ENCODE measurements around the gene COL6A3.

Gene COL6A3

DNA sequence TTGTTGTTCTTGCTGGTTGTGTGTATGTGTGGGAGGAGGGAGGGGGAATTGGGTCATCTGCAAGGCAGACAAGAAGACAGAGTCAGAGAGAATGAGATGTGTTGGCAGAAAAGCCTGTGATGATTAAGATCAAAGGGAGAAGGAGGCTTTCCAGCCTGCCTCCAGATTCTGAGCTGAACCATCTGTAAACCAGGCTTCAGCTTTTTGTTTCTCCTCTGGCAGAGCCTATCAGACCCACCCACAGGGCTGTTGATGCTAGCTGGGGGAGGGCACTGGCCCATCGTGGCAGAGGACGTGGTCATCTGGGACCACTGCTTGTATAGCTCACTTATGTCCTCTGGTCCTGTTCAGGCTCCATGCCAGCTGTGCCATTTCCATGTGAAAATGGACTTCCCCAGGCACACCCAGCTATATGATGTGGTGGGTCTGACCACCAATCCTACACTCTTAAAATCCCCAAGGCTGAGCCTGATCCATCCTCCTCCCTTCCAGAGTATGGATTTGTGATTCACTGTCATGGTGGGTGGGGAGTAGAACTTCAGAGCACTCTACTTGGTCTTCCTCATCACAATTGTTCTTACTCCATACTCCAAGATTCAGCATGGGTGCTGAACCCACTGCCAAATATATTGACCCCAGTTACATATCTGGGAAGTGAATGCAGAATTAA, 27.8 kb upstream of the COL6A3 start:
- DNase-seq = no peak

DNA sequence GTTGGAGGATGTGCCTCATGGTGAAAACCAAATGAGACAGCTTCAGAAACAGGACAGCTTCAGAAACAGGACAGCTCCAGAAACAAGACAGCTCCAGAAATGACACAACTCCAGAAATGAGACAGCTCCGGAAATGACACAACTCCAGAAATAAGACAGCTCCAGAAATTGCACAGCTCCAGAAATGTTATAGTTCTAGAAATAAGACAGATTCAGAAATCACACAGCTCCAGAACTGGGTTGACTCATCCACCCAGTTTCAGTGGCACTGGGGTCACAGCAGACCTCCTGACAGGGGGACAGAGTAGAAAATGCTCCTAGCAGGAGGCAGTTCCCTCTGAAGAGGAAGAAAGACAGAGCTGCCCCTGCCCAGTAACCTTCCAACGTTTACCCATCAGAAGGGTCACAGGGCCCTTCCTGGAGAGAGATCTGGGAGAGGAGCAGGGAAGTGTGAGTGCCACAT, 26.9 kb upstream of the COL6A3 start:
- no peak for DNase-seq

DNA sequence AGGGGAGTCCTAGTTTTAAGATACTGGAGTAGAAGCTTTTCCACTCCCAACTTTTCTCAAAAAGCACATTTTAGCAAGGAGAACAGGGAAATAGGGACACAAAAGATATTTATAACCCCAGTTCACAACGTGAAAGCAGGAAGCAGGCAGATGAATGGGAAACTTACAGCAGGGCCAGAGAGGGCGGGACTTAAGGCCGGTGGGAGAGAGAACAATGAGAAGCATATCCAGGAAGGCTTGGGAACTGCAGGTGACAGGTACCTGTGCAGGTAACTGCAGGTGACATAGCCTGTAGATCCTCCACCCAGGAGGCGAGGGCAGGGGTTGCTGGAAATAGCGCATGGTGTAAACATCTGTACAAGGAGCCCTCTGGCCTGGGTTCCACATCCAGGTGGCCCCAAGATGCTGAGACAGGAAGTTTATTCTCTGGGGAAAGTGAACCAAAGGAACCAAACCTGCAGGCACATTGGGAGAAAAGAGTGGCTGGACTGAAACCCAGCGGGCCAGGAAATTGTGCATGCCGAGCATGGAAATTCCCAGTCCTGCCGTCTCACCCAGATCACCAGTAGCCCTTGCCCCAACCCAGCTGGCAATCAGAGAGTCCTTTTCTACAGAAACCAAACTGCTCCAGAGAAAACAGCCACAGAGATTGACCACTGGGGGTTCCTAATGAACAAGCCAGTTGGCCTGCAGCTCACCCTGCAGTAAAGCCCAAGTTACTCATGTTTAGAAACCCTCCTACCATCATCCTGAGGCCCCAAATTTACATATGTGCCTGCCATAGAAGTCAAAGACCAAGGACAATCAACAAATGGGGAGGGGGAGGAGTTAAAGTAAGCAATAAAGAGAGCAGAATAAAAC, 24.3 kb upstream of the COL6A3 start:
- DNase-seq = no peak

DNA sequence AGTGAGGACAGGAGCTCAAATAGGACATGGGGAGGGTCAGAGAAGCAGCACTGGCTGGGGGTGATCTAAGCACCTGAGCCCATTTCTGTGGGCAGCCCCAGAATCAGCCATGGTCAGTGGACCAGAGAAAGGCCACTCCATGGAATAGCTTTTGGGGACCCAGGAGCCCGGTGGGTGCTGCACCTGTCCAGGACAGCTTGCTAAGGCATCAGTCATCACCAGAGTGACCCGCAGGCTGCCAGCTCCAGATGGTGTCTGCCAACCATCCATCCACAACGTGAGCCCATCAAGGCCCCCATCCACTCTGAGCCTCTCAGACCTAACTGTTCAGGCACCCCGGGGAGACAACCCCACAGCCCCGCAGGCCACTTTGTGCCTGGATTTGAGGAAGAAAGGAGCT, 23.6 kb upstream of the COL6A3 start:
- no peak for DNase-seq

DNA sequence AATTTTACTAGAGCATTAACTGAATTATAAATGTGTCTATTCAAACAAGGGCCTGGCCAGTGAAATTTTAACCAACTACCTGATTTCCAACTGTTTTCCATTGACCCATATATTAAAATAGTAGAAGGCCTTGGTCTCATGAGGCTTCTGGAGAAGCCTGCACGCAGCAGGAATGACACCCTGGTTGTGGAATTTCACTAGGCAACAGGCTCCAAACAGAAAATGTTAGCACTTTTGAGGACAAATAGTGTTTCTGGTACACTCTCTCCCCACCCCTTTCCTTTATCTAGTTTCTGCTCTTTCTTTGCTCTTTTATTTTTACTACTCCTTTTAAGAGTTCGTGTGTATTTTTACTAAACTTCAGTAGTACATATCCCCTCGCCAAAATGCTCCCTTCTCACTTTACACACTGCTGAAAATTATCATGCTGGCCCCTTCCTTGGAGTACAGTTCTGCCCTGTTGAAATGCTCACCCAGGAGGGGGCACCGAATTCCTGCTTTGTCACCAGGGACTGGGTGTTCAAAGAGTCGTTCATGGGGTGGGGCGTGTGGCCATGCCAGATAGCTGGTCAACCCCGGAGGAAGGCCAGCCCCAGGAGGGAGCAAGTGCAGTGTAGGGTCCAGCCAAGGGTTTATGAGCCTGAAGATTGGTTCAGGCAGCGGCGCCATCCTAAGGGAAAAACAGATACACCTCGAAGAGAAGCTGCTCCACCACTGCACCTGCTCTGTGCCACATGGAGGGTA, 22.1 kb upstream of the COL6A3 start:
- DNase-seq = no peak

DNA sequence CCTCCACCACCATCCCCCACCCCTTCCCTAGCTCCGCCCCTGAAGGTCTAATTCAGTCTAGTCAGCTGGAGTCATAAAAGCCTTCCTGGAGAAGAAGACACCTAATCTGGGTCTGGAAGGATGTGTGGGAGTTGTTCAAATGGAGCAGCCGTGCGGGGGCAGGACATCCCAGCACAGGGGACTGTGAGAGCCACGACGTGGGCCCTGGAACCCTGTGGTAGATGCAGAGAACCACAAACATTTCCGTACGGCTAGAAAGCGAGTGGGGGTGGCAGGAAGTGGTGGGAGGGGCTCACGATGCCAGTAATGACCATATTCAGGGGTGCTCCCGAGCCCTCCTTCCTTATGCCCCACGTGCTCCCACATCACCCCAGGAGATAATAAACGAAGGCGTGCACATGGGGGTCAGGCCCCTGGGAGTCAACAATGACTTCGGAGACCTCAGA, 20.9 kb upstream of the COL6A3 start:
- DNase-seq = peak; percentile 44

DNA sequence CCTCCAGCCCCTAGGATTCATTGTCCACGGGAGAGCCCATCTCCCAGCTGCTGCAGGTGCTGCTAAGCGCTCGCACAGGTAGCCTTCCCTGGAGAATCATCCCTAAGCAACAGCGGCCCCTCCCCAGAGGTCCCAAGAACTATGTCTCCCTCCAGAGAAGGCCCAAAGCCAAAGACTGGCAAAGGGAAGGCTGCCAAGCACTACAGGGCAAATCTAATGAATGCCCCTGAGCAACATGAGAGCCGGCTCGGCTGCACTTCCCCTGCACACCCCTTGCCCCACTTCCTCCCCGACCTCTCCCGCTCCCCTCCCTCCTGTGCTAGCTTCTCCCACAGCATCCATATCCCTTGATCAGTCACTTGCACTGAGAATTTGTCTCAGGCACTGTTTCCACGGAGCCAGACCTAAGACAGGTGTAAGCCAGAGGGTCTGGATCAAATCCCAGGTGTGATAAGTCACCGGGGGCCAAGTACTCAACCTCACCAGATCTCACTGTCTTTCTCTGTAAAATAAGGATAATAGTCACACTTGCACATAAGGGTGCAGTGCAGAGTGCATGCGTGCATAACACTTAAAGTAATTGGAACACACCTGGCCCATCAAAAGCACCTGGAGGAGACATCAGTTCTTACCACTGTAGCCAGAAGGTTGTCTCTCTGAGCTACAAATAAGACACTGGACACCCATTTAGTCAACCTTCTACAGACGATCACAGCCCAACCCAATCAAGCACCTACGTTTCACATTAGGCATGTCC, 20.1 kb upstream of the COL6A3 start:
- peak; percentile 58 for DNase-seq

DNA sequence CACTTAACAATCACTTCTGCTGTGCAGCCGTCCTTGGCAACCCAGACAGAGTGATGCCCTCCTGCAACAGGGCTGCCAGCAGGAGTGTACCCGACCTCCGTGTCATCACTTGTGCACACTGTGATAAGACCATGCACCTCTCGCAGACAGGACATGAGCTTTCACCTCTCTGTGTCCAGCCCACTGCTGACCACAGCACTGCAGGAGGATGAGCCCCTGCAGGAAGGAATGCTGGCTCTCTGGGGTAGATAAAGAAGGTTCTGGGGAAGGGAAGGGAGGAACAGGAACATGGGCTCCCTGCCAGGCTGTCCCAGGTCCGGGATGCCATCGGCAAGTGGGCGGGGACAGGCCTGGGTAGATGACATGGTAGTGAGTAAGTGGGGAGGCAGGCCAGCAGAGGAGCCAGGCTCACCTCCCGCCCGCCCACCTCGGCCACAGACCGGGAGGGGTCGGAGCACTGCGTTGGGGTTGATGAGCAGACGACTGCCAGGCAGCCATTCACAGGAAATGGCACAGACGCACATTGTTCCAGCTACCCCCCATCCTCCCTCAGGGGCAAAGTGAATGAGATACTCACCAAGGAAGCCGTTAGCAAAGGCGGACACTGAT, 18.6 kb upstream of the COL6A3 start:
- no peak for DNase-seq

DNA sequence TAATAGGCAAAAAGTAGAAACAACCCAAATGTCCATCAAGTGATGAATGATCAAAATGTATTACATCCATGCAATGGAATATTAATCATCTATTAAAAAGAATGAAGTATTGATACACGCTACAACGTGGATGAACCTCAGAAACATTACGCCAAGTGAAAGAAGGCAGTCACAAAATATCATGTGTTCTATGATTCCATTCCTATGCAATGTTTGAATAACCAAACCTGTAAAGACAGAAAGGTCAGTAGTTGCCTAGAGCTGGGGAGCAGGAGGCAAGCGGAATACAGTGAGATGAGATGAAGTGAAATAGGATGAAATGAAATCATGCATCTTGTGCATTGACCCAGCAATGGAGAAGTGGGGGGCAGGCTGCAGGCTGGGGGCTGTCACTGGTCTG, 17.9 kb upstream of the COL6A3 start:
- no peak for DNase-seq

DNA sequence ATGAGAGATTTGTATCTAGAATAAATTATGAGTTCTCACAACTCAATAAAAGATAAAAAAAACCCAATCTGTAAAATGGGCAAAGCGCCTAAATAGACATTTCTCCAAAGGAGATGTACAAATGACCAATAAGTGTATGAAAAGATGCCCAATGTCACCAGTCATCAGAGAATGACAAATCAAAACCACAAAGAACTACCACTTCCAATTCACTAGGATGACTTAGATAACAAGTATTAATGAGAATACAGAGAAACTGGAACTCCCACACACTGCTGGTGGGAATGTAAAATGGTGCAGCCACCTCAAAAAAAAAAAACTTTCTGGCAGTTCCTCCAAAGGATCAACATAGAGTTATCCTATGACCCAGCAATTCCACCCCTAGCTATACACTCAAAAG, 17.4 kb upstream of the COL6A3 start:
- no peak for DNase-seq

DNA sequence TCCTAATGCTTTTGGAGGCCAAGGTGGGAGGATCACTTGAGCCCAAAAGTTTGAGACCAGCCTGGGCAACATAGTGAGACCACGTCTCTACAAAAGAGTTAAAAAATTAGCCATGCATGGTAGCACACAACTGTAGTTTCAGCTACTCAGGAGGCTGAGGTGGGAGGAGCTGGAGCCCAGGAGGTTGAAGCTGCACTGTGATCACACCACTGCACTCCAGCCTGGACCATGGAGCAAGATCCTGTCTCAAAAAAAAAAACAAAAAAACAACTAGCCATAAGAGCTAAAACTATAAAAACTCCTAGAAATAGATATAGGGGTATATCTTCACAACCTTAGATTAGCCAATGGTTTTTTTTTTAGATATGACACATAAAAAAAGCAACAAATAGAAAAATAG, 16.9 kb upstream of the COL6A3 start:
- no peak for DNase-seq

DNA sequence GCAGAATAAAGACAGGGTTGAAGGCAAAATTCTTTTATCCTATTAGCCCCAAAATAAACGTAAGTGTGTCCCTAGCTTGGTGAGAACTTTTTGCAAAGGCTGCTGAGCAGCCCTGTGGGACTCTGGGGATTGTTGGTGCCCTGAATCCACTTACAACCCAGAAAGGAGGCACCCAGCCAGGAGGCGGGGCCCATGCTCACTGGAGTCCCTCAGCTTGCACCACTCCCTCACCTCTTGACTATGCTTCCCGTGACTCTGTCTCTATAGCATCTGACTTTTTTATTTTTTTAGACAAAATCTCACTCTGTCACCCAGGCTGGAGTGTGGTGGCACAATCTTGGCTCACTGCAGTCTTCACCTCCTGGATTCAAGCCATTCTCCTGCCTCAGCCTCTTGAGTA, 15.8 kb upstream of the COL6A3 start:
- no peak for DNase-seq

DNA sequence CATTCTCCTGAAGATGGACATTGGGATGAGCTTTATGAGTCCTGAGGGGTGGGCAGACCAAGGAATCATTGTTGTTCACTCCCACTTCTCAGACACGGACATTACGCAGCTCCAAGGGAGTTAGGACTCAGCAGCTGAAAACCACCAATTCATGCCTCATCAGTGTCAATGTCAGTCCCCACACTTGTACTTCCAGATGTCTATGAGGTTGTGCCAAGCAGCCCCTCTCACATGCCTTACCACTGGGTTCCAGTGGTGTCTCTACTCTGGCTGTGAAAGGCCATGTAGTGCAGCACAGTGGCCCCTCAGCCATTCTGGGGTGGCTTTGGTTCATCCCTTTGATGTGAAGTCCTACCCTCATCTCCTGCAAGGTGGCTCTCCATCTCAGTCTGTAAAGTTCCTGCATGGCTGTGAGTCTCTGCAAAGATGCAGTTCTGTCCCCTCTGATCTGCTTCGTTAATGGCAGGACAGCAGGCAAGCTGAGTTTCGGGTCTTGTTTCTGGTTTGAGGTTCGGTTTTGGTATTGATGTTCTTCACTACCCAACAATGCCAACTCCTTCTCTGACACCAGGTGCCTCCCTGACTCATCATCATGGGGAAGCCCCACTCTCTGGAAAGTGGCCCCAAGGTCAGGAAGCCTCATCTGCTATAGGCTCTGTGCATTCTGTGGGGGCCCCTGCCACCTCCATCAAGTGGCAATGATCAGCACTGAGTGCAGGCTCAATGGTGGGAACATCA, 14.0 kb upstream of the COL6A3 start:
- DNase-seq = no peak

DNA sequence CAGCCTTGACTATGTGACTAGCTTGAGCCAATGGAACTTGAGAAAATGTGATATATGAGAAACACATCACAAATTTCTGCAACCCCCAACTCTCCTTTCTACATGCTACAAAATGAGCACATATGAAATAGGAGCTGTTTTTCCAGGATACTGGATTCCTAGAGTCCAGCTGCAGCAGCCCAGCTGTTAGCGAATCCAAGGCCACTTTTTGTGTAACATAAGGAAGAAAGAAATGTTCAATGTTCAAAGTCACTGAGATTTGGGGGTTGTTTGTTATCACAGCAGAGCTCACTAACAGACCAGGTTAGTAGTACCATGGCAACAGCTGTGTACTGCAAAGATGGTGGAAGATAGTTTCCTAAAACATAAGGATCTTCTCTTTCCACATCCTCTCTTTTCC, 12.6 kb upstream of the COL6A3 start:
- DNase-seq = no peak

DNA sequence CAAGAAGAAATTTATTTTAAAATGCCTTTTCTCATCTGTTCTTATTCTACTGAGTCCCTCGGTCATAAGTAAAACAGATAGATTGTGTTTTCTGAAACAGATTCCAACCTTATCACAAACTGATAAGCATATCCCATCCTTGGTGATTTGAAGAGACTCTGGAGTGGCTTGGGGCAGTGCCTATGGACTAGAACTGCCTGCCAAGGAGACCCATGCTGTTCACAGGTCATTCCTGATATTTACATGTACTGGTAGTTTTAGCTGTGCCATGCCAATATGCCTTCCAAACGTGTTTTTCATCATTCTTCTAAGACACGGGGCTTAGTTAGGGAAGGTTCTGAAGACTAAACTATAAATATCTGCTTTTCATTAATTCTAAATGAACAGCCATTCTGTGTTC, 11.4 kb upstream of the COL6A3 start:
- no peak for DNase-seq

DNA sequence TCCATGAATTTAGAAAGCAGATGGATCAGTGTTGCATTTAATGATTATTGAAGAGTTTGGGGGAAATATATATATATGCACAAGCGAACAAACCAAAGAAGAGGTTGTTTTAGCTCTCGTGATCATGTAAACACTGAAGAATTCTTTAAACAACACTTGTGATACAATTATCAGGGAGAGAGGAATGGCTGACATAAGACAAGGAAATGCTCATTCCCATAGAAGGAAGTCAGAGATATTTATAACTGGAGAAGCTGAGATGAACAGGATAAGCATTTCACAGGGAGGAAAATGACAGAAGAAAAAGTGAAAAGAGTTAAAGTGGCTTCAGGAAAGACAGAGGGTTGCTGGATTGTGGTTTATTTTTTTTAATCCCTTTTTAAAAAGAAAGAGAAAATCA, 10.6 kb upstream of the COL6A3 start:
- DNase-seq = no peak

DNA sequence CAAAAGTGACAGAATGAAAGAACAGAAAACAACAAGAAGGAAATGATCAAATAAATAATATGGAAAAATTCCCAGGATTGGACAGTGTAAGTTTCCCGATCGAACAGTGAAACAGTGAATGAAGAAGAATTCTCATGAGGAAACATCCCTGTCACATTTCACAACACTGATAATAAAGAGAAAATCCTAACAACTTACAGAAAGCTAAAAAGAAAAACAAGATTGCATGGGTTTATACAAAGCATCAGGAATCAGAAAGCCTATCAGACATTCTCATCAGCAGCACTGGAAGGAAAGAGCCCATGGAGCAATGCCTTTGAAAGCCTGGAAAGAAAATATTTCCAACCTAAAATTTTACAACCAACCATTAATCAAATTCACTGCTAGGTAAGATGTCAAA, 9.9 kb upstream of the COL6A3 start:
- DNase-seq = no peak

DNA sequence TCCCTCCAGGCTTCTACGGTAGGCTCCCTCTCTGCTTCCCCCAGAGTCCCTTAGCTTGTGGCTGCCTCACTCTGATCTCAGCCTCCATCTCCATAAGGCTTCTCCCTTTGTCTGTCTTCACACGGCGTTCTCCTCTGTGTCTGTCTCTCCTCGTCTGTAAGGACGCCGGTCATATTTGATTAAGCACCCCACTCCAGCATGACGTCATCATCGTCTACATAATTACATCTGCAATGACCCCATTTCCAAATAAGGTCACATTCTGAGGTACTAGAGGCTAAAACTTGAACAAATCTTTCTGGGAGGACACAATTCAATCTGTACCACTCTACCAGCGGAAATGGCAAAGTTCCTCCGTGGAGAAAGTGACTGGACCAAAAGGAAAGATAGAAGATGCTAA, 8.3 kb upstream of the COL6A3 start:
- DNase-seq = no peak

DNA sequence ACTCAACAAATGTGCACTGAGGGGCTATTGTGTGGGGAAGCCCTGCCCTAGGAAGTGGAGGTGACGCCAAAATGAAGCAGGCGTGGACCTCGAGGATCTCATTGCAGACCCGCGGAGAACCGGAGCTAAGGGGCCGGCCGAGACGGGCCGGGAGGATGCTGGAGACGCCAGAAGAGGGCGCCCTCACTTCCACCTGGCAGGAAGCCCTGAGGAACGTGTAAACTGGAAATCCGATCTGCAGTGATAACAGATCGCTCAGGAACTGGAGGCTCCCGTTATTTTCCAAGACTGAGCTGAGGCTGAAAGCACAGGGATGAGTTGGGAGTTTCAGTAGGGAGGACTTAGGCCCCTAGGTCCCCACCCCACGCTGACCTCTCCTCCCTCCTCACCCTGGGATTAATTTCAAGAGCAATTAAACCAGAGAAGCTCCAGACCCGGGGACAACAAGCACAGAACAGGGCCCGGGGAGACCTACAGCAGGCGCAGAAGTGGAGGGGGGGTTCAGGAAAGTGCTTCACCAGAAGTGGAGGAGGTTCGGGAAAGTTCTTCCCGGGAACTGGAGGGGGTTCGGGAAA, 7.7 kb upstream of the COL6A3 start:
- DNase-seq = peak; percentile 70

DNA sequence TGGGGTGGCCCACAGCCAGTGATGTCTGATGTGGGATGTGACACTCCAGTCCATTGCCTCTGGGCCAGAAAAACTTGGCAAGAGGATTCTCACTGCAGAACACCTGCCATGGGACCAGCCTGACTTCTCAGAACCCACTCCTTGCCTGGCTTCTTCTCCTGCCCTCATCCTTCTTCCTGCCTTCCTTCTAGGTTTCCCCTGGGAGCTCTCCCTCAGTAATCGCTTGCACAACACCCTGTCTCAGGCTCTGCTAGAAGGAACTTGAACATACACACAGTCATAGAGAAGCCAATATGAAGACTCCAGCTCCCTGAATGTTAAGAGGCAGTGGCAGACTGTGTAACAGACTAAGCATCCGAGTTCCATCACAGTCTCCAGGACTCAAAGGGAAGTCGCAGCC, 4.3 kb upstream of the COL6A3 start:
- no peak for DNase-seq

DNA sequence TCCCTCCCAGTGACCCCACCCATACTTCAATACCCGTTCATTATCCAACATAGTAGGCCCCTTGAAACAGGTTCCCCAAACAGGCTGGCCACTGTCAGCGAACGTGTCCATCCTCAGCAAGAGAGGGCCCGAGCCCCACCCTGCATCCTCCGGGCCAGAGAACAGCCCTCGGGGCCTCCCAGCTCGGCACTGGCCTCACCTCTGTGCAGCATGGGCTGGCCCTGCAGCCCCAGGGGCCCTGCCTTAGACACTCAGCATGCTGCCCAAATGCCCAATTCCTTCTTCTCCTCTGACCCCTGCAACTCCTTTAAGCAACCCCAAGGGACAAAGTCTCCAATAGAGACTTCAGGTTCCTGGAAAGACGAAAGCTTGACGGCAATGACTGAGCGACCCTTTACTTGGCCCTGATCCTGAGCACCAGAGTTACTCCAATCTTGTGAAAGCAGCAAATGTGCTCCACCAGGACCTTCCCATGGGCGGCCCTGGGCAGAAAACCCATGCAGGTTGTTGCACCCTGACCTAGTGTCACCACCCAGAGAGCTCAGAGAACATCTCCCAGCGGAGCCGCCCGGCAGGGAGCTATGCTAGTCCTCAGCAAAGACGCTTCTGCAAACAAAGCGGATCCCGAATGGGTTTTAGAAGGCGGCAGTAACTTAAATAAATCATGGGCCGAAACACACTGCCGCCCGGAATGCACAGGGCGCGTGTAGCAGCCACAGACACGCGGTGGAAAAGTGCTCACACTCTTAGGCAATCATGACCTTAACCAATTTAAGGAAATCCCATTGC, 782 bp downstream of the COL6A3 start:
- DNase-seq = no peak

Measured in NCI-H1436 (cell line).